SH-SY5Y (cell line): ENCODE measurements around the gene NOXA1.

Experiments
- GATA2 ChIP-seq: IDR thresholded peaks from 2 replicates; pipeline ENCODE4 v1.6.1; 2011; ENCODE audit warnings: mild to moderate bottlenecking, low read depth, low read length
- GATA3 ChIP-seq: IDR thresholded peaks from 2 replicates; pipeline ENCODE4 v1.6.1; 2011; ENCODE audit warnings: low read depth, mild to moderate bottlenecking, low read length, moderate library complexity

The NOXA1 gene

DNA sequence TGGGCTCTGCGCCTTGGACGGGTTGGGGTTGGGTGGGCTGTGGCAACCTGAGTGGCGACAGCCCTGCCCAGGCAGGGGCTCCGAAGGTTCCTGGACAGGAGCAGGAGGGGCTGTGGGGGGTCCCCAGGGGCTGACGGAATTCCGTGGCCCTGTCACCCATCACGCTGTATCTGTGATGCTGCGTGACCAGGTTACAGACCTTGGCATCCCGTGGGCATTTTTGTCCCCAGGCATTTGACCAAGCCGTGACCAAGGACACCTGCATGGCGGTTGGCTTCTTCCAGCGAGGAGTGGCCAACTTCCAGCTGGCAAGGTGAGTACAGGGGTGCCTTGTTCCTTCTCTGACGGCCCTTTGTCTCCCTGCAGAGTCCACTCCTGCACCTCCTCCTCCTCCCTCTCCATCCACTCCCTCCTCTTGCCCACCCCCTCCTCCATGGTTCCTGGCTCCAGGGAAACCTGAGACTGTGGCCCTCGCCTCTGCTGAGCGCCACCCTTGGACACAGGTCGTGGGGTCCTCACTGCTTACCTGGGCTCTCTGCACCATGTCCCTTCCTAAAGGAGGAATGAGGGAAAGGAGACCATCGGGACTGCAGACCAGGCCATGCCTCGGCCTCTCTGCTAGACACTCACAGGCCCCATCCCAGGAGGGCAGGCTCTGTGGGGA is 3.0 kb downstream of the NOXA1 start:
- TF ChIP-seq GATA3 (no peak), GATA2 (no peak)

DNA sequence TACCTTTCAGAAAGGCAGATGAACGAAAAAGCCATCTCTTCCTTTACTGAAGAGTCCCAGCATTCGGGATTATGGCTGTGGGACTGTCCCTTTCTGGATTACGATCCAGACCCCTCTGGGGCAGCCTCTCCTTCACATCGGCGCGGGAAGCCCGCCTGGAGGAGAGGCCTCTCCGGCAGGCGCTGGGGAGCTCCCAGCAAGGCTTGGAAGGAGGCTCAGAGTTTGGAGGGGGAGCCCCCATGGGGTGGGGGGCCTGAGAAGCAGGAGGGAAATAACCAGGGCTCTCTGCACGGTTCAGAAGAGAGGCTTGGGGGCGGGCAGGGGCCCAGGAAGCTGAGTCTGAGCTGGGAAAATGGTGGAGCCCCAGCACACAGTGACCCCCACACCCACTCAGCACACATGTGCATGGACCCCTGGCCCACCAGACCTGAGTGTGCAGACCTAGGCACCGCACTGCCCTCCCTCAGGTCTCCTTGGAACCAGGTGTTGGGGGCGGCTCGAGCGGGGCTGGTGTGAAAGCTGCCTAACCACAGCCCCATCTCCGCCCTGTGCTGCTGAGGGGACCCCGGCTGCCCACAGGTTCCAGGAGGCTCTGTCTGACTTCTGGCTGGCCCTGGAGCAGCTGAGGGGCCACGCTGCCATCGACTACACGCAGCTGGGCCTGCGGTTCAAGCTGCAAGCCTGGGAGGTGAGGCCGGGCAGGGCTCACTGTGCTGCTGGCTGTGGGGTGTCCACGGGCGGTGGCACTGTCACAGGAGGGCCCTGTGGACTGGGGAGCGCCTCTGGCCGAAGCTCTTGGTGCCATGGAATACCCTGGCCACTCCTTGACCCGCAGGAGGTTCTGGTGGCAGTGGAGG is 4.5 kb downstream of the NOXA1 start:
- TF ChIP-seq GATA3 (no peak), GATA2 (no peak)

DNA sequence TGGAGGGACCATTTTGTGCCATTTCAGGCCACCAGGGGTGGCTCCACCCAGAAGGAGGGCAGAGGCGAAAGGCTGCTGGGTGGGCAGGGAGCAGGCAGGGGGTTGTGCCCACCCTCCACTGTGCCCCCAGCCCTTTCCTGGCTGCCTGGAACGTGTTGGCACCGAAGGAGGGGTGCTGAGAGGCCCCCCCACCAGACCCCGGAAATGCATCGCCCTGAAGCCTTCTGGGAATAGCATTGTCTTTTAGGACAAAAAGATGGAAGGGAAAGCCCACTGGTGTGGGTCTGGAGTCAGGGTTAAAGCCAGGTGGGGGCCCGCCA is 5.1 kb downstream of the NOXA1 start:
- no peak for TF ChIP-seq GATA2
- no peak for TF ChIP-seq GATA3

GRCh38 chr9:137428841-137429545 is 5.8 kb downstream of the NOXA1 start:
- no peak for TF ChIP-seq GATA2
- TF ChIP-seq GATA3, result no peak

DNA sequence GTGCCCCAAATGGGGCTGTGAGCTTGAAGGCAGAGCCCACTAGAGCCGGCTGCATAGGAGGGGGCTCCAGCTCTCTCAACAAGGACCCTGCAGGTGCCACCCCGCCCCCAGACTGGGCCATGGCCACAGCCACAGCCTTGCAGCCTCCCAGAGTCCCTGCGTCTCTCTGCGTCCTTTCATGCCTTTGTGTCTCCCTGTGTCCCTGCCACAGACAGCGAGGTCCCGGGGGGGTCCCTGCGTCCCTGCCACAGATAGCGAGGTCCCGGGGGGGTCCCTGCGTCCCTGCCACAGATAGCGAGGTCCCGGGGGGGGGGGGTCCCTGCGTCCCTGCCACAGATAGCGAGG is 6.3 kb downstream of the NOXA1 start:
- TF ChIP-seq GATA2 (no peak), GATA3 (no peak)

DNA sequence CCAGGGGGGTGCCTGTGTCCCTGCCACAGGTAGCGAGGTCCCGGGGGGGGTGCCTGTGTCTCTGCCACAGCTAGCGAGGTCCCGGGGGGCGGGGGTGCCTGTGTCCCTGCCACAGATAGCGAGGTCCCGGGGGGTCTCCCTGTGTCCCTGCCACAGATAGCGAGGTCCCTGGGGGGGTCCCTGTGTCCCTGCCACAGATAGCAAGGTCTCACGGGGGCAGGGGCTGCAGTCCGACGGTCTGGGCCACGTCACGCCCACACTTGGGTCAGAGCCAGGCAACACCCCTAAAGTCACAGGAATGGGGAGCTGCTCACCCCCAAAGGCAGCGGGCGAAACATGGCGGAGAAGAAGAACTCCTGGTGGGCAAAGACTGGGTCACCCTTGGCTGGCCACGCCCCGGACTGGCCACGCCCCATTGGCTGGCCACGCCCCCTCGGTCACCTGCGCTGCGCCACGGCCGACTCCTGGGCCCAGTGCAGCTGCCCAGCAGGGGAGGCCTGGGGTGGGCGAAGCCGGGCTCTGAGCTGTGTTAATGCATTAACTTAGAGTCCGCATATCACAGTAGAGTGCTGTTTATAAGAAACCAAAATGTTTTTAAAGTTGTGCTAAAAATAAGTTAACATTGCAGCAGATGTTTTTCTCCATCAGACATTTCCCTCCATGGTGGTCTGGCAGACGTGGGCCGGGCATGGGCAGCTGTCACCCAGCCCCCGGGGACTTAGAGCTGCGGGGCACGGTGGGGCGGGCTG is 7.0 kb downstream of the NOXA1 start:
- no peak for TF ChIP-seq GATA2
- no peak for TF ChIP-seq GATA3

DNA sequence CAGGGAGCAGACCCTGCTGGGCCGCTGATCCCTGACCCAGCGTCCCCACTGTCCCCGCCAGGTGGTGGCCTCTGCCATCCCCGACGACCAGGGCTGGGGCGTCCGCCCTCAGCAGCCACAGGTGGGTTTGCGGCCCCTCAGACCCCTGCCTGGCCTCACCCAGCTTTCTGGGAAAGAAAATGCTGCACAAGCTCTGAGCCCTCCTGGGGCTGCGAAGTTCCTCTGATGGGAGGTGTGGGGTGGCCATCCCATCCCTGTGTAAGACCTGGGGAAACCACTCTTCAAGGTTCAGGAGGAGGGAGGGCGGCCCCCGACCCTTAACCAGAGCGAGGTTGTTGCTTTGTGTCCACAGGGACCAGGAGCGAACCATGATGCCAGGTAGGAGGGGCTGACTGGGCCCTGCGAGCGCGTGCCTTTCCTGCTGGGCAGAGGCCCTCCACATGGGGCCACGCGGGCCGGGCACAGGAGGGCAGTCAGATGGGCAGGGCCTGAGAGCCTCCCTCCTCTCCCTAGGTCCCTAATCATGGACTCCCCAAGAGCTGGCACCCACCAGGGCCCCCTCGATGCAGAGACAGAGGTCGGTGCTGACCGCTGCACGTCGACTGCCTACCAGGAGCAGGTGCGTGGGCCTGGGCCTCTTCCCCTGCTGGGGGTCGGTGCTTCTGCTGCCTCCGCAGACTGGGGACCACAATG is 7.7 kb downstream of the NOXA1 start:
- no peak for TF ChIP-seq GATA3
- TF ChIP-seq GATA2, result no peak

GRCh38 chr9:137431416-137431931 is 8.3 kb downstream of the NOXA1 start:
- TF ChIP-seq GATA3, result no peak
- TF ChIP-seq GATA2, result no peak

DNA sequence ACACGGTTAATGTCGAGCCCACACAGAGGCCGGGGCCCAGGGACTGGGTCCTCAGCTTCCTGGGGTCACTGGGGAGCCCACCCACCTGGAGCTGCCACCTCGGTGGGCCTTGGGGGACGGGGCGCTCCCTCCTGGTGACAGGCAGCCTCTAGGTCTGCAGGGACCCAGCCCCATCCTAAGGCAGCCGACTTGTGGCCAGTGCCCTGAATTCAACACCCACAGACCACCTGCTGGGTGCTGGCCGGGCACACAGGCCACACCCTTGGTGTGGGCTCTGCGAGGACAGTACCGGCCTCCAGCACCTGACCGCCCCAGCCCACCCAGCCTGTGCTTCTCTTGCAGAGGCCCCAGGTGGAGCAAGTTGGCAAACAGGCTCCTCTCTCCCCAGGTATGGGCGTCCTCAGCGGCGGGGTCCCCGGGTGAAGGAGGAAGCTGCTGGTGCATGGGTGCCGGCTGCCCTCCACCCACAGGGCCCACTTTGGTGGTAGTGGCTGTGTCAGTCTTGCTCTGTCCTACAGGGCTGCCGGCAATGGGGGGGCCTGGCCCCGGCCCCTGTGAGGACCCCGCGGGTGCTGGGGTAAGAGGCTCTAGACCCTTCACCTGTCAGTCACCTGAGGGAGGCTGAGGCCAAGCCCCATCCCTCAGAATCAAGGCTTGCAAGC is 9.6 kb downstream of the NOXA1 start:
- TF ChIP-seq GATA3, result no peak
- TF ChIP-seq GATA2, result no peak

DNA sequence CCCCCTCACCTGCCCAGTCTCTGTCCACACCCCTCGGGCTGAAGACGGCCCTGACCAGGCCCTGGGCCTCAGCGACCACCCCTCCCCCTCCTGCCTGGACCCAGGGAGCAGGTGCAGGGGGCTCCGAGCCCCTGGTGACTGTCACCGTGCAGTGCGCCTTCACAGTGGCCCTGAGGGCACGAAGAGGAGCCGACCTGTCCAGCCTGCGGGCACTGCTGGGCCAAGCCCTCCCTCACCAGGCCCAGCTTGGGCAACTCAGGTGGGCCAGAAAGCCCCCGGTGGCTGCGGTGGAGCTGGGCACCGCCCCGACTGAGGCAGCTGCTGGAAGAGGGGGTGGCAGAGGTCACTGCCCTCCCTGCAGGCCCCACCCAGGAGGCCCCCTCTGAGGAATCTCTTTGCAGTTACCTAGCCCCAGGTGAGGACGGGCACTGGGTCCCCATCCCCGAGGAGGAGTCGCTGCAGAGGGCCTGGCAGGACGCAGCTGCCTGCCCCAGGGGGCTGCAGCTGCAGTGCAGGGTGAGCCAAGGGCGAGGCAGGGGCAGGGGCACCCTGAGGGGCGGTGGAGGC is 10.2 kb downstream of the NOXA1 start:
- TF ChIP-seq GATA2 (no peak), GATA3 (no peak)

DNA sequence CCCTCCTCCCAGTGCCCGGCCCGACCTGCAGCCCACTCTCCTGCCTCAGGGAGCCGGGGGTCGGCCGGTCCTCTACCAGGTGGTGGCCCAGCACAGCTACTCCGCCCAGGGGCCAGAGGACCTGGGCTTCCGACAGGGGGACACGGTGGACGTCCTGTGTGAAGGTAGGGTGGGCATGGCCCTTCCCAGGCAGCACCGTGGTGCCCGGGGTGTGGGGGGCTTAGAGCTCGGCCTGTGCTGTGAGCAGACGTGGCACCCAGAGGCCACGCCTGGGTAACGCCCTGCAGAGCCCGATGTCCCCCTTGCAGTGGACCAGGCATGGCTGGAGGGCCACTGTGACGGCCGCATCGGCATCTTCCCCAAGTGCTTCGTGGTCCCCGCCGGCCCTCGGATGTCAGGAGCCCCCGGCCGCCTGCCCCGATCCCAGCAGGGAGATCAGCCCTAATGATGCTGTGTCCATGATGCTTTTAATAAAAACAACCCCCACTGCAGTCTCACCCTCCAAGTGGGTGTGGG is 10.8 kb downstream of the NOXA1 start:
- TF ChIP-seq GATA3 (no peak), GATA2 (no peak)

GRCh38 chr9:137434498-137435380 is 11.5 kb downstream of the NOXA1 start:
- TF ChIP-seq GATA3 (no peak), GATA2 (no peak)
